Renal cortex interstitium (tissue), 11 donors: ENCODE data around the gene PLEKHA4. TPM values are rescaled to one million over a fixed set of nuclear protein-coding genes. Genes with fewer than 3 reads are reported as not detected.

Source experiments
- DNase-seq, 11 donors: peaks; one replicate each; pipeline ENCODE4 v3.0.0-alpha.2; 2013; ENCODE audit warnings: low read depth in 9 of 11, low spot score in 4 of 11; ENCODE audit errors: extremely low read depth in 1 of 11
- polyA plus RNA-seq, 3 donors: library from polyadenylated mRNA; unstranded; fragments of 120-200 nt; gene quantifications; one replicate each; pipeline ENCODE4 v1.2.1, GENCODE V29; 2013; ENCODE audit not compliant: insufficient read length in 3 of 3

The PLEKHA4 gene
- polyA plus RNA-seq, 3 donors: 20.6 to 29.6 (median 27.9) TPM

- DNase-seq: peak in 6 of 11 donors; percentile 51 to 79 (median 66)
Observed at GRCh38 chr19:48842789-48843162, 25.6 kb downstream of the PLEKHA4 start.

- DNase-seq: no peak
Observed at GRCh38 chr19:48841571-48841970, 26.8 kb downstream of the PLEKHA4 start.

- DNase-seq: no peak
Observed at GRCh38 chr19:48841047-48841446, 27.4 kb downstream of the PLEKHA4 start.

GRCh38 chr19:48837687-48838086 lies 30.7 kb downstream of the PLEKHA4 start:
- DNase-seq: no peak

GRCh38 chr19:48837051-48837524 lies 31.3 kb downstream of the PLEKHA4 start:
- DNase-seq: peak in 9 of 11 donors; percentile 21 to 83 (median 78)

GRCh38 chr19:48836089-48837017 lies 32.1 kb downstream of the PLEKHA4 start, which contains the start of gene HSD17B14:
TSS of gene HSD17B14 (minus strand) at chr19:48836491. CDS start at chr19:48836411, 80 bp downstream.
- peak in 7 of 11 donors; percentile 22 to 65 (median 44) for DNase-seq

- DNase-seq: peak in 10 of 11 donors; percentile 75 to 89 (median 82)
Observed at GRCh38 chr19:48835734-48836088, 32.7 kb downstream of the PLEKHA4 start.

GRCh38 chr19:48833977-48834376 lies 34.4 kb downstream of the PLEKHA4 start:
- no peak for DNase-seq

GRCh38 chr19:48833049-48833448 lies 35.4 kb downstream of the PLEKHA4 start:
- DNase-seq: no peak

- DNase-seq: no peak
Observed at GRCh38 chr19:48830965-48831364, 37.5 kb downstream of the PLEKHA4 start.

GRCh38 chr19:48830088-48830487 lies 38.3 kb downstream of the PLEKHA4 start:
- DNase-seq: no peak

- DNase-seq: no peak
Observed at GRCh38 chr19:48826606-48827020, 41.8 kb downstream of the PLEKHA4 start.

- DNase-seq: no peak
Observed at GRCh38 chr19:48822514-48822913, 45.9 kb downstream of the PLEKHA4 start.

GRCh38 chr19:48821633-48822032 lies 46.8 kb downstream of the PLEKHA4 start:
- no peak for DNase-seq

- DNase-seq: no peak
Observed at GRCh38 chr19:48819366-48819816, 49.0 kb downstream of the PLEKHA4 start.

GRCh38 chr19:48818234-48818820 lies 50.1 kb downstream of the PLEKHA4 start:
- no peak for DNase-seq

GRCh38 chr19:48817585-48818124 lies 50.8 kb downstream of the PLEKHA4 start:
- DNase-seq: no peak

- DNase-seq: no peak
Observed at GRCh38 chr19:48815870-48816501, 52.4 kb downstream of the PLEKHA4 start.

- DNase-seq: no peak
Observed at GRCh38 chr19:48814895-48815294, 53.5 kb downstream of the PLEKHA4 start.
